ENCODE results near the gene LIN52.

- TF ChIP-seq JAZF1 (CRISPR knock-in tag; IDR thresholded peaks at IDR 0.05) (no peak), MAX (CRISPR knock-in tag; IDR thresholded peaks at IDR 0.05) (no peak)
Measured at GRCh38 chr14:74147571-74147970, 62.8 kb downstream of the LIN52 start.
